ENCODE measurements around the gene DDX25.

- TF ChIP-seq CTCF (IDR thresholded peaks at IDR 0.05 in 2 of 3, conservative IDR thresholded peaks at IDR 0.05 in 1 of 3; ENCODE audit: borderline replicate concordance in 1 of 3, insufficient read depth in 1 of 3, low read depth in 2 of 3, low read length in 2 of 3), result no peak
- TF ChIP-seq SIN3A (IDR thresholded peaks at IDR 0.05; ENCODE audit: low read depth), result no peak
Observed at GRCh38 chr11:125948278-125949051, 44.2 kb downstream of the DDX25 start.
